Stimulated activated naive CD8-positive, alpha-beta T cell treated with anti-CD3 and anti-CD28 coated beads, Interleukin-15, amount 100 ng/mL, for 72 hours (primary cell): ENCODE results near the gene SLC13A3.

Experiments used
- ATAC-seq: fragments of 150-1000 bp; cut with Tn5 transposase; 2 replicates; pipeline ENCODE4 v1.10.0; 2021; ENCODE audit warnings: mild to moderate bottlenecking, moderate library complexity
- DNase-seq, 2 donors: peaks; one replicate each; pipeline ENCODE4 v3.0.0; 2021 to 2022
- H3K27ac Mint-ChIP-seq, 2 donors: one replicate each; pipeline ENCODE4 v1.8.0; 2022; ENCODE audit warnings: mild to moderate bottlenecking in 2 of 2, mixed read lengths in 2 of 2, moderate library complexity in 2 of 2
- H3K27me3 Mint-ChIP-seq: one replicate; pipeline ENCODE4 v1.8.0; 2022; ENCODE audit warnings: mixed read lengths
- H3K4me1 Mint-ChIP-seq: one replicate; pipeline ENCODE4 v1.8.0; 2022; ENCODE audit warnings: mild to moderate bottlenecking, mixed read lengths
- H3K4me3 Mint-ChIP-seq, 2 donors: one replicate each; pipeline ENCODE4 v1.8.0; 2022; ENCODE audit warnings: mild to moderate bottlenecking in 2 of 2, mixed read lengths in 2 of 2, moderate library complexity in 1 of 2
- H3K9me3 Mint-ChIP-seq, 2 donors: one replicate each; pipeline ENCODE4 v1.8.0; 2022; ENCODE audit warnings: mixed read lengths in 2 of 2

SLC13A3 gene

DNA sequence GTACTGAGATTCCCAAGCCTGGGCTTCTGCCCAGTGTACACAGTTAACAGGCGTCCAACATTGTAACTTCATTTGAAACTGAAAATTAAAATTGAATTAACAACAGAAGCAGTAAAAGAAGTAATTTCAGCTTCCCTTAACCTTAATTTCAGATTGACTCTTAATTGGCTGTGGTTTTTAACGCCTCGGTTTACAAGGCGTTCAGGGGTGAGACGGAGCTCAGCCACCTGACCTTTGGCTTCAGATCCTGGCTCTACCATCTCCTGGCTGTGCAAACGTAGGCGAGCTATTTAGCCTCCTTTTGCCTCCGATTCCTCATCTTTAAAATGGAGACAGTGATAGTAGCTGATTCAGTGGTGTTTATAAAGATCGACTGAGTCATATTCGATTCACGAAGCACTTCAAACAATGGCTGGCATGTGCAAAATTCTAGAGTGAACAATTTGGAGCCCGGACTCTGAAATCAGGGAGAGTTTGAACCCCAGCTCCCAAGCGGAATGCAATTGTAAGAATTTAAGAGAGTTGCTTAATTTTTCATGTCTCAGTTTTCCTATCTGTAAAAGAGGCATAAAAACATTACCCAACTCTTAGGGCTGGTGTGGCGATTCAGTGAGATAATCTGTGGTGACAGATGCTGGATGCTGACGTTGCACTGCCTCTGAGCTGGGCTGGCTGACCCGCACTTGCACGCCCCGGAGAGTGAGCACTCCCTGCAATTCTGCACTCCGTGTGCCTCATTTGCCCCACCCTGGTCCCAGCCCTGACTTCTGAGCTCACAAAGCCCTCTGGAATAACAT is 77.3 kb downstream of the SLC13A3 start:
- peaks cover 46% of the 10 kb centered on the region for H3K27me3 Mint-ChIP-seq
- no peak for DNase-seq
- no peak overlapping the region for H3K27ac Mint-ChIP-seq
- no peak for ATAC-seq
- H3K9me3 Mint-ChIP-seq: no peaks in the 10 kb centered on the region
- peaks cover 9% of the 10 kb centered on the region for H3K4me1 Mint-ChIP-seq
- H3K4me3 Mint-ChIP-seq: no peak overlapping the region

DNA sequence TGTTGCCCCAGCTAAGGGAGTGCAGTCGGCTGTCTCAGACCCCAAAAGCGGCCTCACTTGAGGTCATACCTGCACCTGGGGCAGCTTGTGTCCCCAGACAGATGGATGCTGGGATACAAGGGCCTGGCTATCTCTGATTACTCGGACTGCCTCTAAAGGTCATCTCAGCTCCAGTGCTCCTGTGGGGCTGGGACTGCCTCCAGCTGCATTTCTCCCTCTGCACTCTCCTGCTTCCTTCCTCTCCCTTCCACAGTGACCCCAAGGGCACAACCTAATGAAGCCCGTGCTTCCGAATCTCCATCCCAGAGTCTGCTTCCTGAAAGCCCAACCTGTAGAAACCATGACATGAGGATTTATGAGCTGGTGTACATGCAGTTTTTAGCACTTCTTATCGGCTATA is 78.0 kb downstream of the SLC13A3 start:
- Mint-ChIP-seq H3K4me3 (no peak overlapping the region), H3K27me3 (peaks cover 46% of the 10 kb centered on the region), H3K27ac (no peak overlapping the region), H3K4me1 (peaks cover 9% of the 10 kb centered on the region), H3K9me3 (no peaks in the 10 kb centered on the region)
- DNase-seq (no peak), ATAC-seq (no peak)

- DNase-seq (no peak), ATAC-seq (no peak)
- peaks cover 48% of the 10 kb centered on the region for H3K27me3 Mint-ChIP-seq
- peaks cover 9% of the 10 kb centered on the region for H3K4me1 Mint-ChIP-seq
- no peak overlapping the region for H3K27ac Mint-ChIP-seq
- H3K4me3 Mint-ChIP-seq: no peak overlapping the region
- H3K9me3 Mint-ChIP-seq: no peaks in the 10 kb centered on the region
These were observed 78.5 kb downstream of the SLC13A3 start for GRCh38 chr20:46572790-46573189.

DNA sequence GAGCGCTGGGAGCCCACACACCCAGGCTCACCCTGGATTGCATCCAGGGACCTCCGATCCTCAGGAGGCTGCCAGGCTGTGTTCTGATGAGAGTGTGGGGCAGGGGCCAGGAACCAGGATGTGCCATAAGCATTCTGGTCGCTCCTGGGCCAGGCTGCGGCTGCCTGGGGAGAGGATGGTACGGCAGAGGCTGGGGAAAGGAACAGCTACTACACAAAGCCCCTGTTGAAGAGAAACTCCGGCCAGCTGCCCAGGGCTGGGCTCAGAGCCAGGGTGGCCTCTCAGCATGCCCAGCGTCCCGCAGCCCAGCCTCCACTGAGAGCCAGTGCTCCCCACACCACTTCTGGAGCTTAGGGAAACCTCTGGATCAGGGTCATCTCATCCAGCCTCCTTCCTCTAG is 79.1 kb downstream of the SLC13A3 start:
- Mint-ChIP-seq H3K27me3 (peaks cover 54% of the 10 kb centered on the region), H3K4me3 (no peak overlapping the region), H3K27ac (no peak overlapping the region), H3K9me3 (no peaks in the 10 kb centered on the region), H3K4me1 (peaks cover 9% of the 10 kb centered on the region)
- DNase-seq: no peak
- ATAC-seq: no peak

DNA sequence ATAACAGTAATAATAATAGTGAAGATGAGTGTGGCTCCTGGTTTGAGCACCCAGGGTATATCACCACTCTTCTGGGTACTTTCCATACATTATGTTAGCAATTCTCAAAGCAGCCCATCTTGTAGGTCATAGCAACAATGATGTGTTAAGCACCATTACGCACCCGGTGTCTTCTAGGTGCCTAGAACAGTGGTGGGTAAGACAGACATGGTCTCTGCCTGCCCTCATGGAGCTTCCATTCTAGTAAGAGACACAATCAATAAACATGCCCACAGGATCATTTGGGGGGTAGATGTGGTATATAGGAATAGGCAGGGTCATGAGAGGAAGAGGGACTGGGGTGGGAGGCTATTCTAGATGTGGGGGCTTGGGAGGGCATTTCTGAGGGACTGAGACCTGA is 79.8 kb downstream of the SLC13A3 start:
- Mint-ChIP-seq H3K4me1 (peaks cover 9% of the 10 kb centered on the region), H3K9me3 (no peaks in the 10 kb centered on the region), H3K27me3 (peaks cover 55% of the 10 kb centered on the region), H3K27ac (no peak overlapping the region), H3K4me3 (no peak overlapping the region)
- DNase-seq (no peak), ATAC-seq (no peak)

- ATAC-seq (no peak), DNase-seq (no peak)
- H3K4me1 Mint-ChIP-seq: peaks cover 5% of the 10 kb centered on the region
These were observed 80.3 kb downstream of the SLC13A3 start for GRCh38 chr20:46570956-46571355.

GRCh38 chr20:46569961-46570360 is 81.3 kb downstream of the SLC13A3 start:
- Mint-ChIP-seq H3K9me3 (no peaks in the 10 kb centered on the region), H3K27me3 (peaks cover 52% of the 10 kb centered on the region), H3K27ac (no peak overlapping the region), H3K4me3 (no peak overlapping the region), H3K4me1 (no peaks in the 10 kb centered on the region)
- ATAC-seq (no peak), DNase-seq (no peak)

More at GRCh38 chr20:46570956-46571355, 80.3 kb downstream of the SLC13A3 start:
- Mint-ChIP-seq H3K4me3 (no peak overlapping the region), H3K9me3 (no peaks in the 10 kb centered on the region), H3K27me3 (peaks cover 55% of the 10 kb centered on the region), H3K27ac (peak overlapping the region in 1 of 2 donors; percentile 42)

DNA sequence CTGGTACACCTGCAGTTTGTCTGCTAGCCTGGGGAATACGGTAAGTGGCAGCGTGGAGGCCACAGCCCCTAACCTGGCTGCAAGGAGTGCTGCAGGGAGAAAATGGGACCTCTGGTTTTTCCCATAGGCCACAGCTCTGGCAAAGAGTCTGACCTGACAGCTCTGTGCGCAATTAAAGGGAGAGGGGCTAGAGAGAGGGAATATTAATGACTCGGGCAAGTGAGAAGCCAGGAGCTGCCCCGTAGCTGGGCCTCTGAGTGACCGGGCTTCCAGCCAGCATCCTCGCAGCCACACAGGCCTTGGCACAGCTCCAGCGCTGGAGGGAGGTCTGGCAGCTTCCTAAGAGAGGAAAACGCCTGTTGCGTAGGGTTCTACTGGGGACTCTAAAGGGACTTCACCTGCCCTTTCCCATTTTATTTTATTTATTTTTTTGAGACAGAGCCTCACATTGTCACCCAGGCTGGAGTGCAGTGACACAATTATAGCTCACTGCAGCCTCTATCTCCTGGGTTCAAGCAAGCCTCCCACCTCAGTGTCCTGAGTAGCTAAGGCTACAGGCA is 82.6 kb downstream of the SLC13A3 start:
- H3K27ac Mint-ChIP-seq: no peak overlapping the region
- H3K4me3 Mint-ChIP-seq: no peak overlapping the region
- H3K4me1 Mint-ChIP-seq: no peaks in the 10 kb centered on the region
- DNase-seq: no peak
- H3K27me3 Mint-ChIP-seq: peaks cover 39% of the 10 kb centered on the region
- no peak for ATAC-seq
- H3K9me3 Mint-ChIP-seq: no peaks in the 10 kb centered on the region

DNA sequence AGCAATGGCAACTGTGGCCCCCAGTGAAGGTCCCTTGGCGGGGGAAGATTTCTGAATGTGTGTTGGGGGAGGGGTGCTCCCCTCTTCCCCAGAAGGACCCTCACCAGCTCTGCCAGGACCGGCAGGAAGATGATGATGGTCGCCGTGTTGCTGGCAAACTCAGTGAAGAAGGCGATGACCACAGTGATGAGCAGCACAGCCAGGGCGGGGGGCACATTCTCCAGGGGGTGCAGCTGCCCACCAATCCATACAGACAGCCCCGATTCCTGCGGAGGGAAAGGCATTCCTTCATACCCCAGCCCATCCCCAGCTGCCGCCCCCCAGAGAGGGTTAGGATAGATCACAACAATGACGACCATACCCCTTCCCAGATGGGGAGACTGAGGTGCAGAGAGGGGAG is 85.1 kb downstream of the SLC13A3 start:
- ATAC-seq (no peak), DNase-seq (no peak)
- H3K4me3 Mint-ChIP-seq: no peak overlapping the region
- no peaks in the 10 kb centered on the region for H3K4me1 Mint-ChIP-seq
- H3K9me3 Mint-ChIP-seq: no peaks in the 10 kb centered on the region
- no peak overlapping the region for H3K27ac Mint-ChIP-seq
- peaks cover 21% of the 10 kb centered on the region for H3K27me3 Mint-ChIP-seq

GRCh38 chr20:46564241-46564957 is 86.9 kb downstream of the SLC13A3 start:
- H3K27ac Mint-ChIP-seq: no peak overlapping the region
- H3K4me3 Mint-ChIP-seq: no peak overlapping the region
- ATAC-seq (no peak), DNase-seq (no peak)
- peaks cover 9% of the 10 kb centered on the region for H3K27me3 Mint-ChIP-seq
- peaks cover 16% of the 10 kb centered on the region for H3K4me1 Mint-ChIP-seq
- no peaks in the 10 kb centered on the region for H3K9me3 Mint-ChIP-seq

DNA sequence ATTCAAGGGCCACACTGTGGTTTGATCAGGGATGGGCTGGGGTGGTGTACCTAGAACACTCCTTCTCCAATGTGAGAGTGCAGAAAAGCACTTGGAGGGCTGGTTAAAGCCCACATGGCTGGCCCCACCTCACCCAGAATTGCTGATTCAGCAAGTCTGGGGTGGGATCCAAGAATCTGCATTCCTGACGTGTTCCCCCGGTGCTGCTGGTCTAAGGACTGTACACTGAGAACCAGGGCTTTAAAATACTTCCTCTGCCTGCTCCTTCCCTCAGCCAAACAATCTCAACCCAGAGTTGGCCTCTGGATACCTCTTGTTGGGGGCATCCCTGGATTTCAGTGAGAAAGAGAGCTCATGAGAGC is 87.4 kb downstream of the SLC13A3 start:
- ATAC-seq: no peak
- Mint-ChIP-seq H3K4me1 (peaks cover 16% of the 10 kb centered on the region), H3K27ac (no peak overlapping the region), H3K9me3 (no peaks in the 10 kb centered on the region), H3K4me3 (no peak overlapping the region), H3K27me3 (peaks cover 9% of the 10 kb centered on the region)
- no peak for DNase-seq

- DNase-seq (no peak), ATAC-seq (no peak)
- H3K4me3 Mint-ChIP-seq: no peak overlapping the region
- peaks cover 9% of the 10 kb centered on the region for H3K27me3 Mint-ChIP-seq
- no peak overlapping the region for H3K27ac Mint-ChIP-seq
- H3K4me1 Mint-ChIP-seq: peaks cover 21% of the 10 kb centered on the region
- no peaks in the 10 kb centered on the region for H3K9me3 Mint-ChIP-seq
These were observed 87.9 kb downstream of the SLC13A3 start for GRCh38 chr20:46563170-46563859.

DNA sequence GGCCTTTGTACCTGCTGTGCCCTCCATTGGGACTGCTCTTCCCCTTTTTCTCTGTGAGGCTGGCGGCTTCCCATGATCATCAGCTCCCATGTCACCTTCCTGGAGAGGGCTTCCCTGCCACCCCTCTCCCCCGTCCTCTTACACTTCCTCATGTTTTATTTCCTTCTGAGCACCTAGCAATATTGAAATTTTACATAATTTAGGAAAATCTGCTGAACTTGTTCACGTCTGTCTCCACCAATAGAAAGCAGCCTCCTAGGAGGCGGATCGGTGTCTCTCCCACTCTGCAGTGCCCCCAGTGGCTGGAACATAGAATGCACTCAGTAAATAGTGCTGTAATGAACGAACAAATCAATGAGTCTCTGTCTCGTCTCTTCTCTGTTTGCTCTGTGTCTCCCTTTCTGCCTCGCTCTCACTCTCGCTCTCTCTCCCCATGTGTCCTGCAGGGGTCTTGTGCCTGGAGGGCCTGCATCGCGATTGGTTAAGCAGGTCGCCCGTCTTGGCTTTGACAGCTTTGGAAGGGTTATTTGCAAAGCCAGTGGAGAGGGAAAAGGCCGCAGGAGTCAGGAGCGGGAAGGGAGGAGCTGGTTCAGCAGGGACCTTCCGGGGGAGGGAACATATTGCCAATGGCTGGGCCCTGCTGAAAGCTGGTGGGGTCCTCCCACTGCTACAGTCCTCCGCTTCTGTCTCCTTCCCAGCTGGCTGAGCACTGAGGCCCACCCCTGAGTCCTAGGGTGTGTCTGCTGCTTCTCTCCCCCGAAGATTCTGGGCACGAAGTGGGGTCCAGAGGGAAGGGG is 88.7 kb downstream of the SLC13A3 start:
- peak; percentile 70 for ATAC-seq
- Mint-ChIP-seq H3K4me3 (no peak overlapping the region), H3K9me3 (no peaks in the 10 kb centered on the region), H3K4me1 (peaks cover 29% of the 10 kb centered on the region), H3K27ac (no peak overlapping the region), H3K27me3 (peaks cover 5% of the 10 kb centered on the region)
- peak; percentile 52 to 68 for DNase-seq

DNA sequence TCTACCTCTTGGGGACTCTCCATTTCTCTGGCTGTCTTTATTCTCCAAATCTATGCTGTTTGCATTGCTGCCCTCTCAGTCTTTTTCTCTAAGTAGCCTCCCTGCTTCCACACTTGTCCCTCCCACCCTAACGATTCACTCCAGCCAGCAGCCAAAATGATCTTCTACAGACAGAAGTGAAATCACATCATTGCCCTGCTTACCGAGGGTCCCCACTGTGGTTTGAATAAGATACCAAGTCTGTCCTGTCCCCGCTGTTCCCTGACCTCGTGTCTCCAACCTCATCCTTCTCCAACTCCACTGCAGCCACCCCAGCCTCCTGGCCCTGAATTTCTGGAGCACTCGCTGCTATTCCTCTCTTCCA is 89.3 kb downstream of the SLC13A3 start:
- no peak for ATAC-seq
- H3K27ac Mint-ChIP-seq: no peak overlapping the region
- H3K4me3 Mint-ChIP-seq: no peak overlapping the region
- no peak for DNase-seq
- H3K27me3 Mint-ChIP-seq: no peaks in the 10 kb centered on the region
- peaks cover 33% of the 10 kb centered on the region for H3K4me1 Mint-ChIP-seq
- no peaks in the 10 kb centered on the region for H3K9me3 Mint-ChIP-seq

DNA sequence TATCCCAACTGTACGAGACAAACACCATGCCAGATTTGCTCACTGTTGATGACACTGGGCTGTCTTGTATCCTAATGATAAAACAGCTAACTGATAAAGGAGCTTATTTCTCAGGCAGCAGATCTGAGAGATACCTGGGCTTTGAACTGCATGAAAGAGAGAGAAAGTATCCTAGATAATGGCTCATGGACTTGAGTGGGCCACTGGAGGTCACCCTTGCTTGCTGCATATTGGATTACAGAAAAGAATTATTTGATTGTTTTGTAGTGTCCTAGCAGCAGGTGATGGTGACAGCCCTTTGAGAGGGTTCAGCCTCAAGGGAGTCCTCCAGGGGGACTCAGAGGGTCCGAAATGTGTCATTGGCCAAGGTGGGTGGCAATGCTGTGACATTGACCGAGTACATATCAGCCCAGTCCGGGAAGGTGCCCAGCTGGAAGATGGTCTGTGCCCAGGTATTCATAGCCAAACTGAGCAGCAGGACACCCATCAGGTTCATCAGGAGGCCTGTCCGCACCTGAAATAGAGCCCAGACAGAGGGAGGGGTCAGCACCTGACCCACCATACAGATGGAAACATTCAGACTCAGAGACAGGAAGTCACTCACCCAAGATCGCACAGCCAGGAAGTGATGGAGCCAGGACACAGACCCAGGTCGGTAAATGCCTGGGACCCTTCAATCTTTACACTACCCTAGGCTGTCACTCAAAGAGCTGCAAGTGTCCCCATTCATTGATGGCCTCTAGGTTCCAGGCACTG is 91.4 kb downstream of the SLC13A3 start:
- DNase-seq: no peak
- Mint-ChIP-seq H3K9me3 (no peaks in the 10 kb centered on the region), H3K4me1 (peaks cover 43% of the 10 kb centered on the region), H3K27me3 (no peaks in the 10 kb centered on the region), H3K4me3 (no peak overlapping the region), H3K27ac (no peak overlapping the region)
- no peak for ATAC-seq
